ENCODE results near the gene FBXO38.

The FBXO38 gene, protein sequence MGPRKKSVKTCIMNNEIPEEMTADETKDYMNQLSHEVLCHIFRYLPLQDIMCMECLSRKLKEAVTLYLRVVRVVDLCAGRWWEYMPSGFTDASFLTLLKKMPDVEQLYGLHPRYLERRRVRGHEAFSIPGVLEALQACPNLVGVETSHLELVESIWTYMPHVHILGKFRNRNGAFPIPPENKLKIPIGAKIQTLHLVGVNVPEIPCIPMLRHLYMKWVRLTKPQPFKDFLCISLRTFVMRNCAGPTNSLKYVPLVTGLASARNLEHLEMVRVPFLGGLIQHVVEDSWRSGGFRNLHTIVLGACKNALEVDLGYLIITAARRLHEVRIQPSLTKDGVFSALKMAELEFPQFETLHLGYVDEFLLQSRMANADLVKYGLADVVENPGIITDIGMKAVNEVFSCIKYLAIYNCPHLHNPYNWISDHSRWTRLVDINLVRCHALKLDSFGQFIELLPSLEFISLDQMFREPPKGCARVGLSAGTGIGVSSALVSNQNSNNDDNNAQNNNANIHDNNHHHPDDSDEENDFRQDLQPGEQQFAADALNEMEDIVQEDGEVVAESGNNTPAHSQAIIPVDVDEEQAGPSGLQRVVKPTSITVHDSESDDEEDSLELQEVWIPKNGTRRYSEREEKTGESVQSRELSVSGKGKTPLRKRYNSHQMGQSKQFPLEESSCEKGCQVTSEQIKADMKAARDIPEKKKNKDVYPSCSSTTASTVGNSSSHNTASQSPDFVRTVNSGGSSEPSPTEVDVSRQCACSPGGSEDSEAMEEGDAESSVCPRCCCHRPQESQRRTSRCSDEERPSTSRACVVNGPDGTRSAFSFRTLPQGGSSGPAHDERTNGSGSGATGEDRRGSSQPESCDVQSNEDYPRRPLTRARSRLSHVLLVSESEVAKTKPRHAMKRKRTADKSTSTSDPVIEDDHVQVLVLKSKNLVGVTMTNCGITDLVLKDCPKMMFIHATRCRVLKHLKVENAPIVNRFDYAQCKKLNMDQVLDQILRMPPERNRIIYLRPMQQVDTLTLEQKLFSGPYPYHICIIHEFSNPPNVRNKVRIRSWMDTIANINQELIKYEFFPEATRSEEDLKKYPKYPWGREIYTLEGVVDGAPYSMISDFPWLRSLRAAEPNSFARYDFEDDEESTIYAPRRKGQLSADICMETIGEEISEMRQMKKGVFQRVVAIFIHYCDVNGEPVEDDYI

DNA sequence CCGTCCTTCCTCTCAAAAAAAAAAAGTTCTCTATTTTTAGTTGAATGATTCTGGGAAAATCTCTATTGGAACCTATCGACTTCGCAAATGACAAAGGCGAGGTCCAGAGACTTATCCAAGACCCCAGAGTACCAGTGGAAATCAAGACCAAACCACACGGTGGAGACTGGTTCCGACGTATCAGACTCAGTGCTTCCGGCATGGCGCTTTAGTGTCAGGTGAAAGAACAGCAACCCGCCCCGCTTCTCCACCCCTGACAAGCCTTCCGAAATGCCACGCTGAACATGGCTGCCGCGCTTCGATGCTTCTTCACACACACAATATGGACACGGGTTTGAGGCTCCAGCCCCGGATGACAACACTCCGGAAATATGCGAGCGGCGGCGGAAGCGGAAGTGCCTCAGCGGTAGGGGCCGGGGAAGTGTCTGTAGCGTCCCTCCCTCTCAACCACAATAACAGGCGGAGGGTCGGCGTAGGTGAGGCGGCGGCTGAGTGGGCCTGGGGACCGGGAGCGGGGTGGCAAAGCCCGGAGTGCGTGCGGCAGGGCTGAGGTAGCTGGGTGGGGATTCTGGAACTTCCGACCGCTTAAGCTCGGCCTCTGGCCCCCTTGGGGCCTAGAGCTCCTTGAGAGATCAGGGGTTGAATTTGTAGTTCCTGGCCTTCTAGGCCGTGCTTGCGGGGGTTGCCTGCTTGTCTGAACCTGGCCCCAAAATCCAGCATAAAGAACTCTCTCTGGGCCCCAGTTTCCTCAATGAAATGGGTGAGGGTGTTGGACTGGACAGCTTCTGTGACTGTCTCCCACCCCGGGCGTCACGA lies at the start of gene FBXO38:
TSS of gene FBXO38 (plus strand) at position 395 of the 816 bp plus-strand sequence. CDS start 10,819 bp downstream, outside the sequence.
- DNase-seq (ENCODE audit: low read depth), result peak; percentile 94

DNA sequence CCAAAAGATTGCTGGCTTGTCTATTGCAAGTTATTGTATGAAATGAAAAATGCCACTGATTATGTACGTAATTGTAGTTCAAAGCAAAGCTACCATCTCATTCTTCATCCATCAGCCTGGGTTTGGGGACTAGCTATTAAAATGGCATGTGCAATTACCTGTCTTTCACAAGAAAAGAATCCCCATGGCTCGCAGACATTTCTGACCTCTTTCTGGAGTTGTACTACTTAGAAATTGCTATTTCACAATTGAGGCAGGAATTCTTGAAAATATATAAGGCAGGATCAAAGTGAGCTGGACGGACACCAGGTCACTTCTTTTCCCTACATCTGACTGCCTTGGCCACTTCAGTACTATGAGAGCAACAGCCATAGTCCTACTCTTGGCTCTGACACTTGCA lies 48.5 kb upstream of the FBXO38 start, which contains the start of gene SPINK9:
TSS of gene SPINK9 (plus strand) at position 301 of the 400 bp plus-strand sequence. CDS start at position 356, 55 bp downstream.
- no peak for DNase-seq (ENCODE audit: low read depth)

DNA sequence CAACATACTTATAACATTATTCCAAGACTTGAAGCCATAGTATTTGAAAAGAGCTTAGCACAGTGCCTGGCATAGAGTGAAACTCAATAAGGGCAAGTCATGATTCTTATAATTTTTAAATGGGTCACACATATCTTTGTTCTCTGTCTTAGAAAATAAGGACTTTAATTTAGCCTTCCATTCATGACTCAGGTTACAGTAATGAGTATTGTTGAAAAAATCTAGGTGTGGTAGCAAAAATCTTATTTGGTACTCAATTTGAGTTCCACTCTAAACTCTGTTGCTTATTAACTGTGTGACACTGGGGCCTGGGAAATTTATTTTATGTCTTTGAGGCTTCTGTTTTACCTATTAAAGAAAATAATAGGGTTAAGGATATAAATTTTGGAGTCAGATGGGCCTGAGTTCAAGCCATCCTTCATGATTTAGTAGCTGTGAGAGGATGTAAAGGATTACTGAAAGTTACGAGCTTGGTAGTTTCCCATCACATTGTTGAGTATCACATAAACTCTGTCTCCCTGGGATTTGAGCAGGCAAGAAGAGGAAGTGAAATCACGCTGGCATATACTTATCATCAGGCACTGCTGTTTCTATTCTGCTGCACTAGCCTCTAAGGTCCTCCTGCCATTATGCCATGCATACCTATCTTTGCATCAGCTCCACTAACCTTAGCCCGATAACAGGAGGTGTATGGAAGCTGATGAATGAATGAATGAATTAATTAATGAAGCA lies 46.9 kb upstream of the FBXO38 start:
- no peak for DNase-seq (ENCODE audit: low read depth)

DNA sequence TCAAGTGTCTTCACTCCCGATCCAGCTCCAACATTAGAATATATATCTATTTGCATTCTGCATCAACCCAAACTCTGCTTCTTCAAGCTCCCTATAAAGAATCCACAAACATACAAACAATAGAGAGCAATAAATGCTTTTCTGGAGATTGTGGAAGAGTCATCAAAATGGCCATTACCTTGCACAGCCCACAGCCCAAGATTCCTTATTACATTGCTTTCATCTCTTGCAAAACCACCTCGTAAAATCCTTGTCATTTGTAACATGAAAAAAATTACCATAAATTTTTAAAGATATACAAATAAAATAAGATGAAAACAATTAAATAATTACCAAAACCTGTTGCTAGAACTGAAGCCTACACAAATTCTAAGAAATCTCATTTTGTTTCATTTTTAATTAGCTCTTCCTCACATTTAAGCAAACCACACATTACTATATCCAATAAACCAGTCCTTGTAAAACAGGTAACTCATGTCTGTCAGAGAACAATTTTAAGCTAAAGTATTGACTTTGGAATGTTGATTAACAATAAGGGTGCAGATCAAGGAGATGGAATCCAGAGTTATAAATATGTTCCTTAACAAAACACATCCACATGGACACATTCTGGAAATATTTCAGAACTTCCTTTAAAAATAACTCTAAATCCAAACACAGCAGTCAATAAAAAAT lies 41.2 kb upstream of the FBXO38 start:
- DNase-seq (ENCODE audit: low read depth), result no peak

DNA sequence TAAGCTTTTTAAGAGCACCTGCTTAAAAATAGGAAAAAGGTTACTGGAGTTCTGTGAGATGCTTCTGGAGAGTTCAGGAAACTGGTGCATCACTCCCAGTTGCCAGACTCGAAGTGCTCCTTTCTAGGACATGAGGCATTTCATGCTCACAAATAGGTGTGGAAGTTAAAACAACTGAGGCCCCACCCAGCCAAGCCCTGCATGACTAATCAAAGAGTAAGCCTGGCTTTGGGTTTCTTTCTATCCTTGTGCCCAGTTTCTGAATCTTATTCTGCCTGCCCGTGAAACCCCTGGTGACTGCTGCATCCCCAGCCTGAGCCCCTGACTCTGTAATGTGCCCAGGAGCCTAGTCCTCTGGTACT lies 40.7 kb upstream of the FBXO38 start:
- DNase-seq (ENCODE audit: low read depth), result no peak

DNA sequence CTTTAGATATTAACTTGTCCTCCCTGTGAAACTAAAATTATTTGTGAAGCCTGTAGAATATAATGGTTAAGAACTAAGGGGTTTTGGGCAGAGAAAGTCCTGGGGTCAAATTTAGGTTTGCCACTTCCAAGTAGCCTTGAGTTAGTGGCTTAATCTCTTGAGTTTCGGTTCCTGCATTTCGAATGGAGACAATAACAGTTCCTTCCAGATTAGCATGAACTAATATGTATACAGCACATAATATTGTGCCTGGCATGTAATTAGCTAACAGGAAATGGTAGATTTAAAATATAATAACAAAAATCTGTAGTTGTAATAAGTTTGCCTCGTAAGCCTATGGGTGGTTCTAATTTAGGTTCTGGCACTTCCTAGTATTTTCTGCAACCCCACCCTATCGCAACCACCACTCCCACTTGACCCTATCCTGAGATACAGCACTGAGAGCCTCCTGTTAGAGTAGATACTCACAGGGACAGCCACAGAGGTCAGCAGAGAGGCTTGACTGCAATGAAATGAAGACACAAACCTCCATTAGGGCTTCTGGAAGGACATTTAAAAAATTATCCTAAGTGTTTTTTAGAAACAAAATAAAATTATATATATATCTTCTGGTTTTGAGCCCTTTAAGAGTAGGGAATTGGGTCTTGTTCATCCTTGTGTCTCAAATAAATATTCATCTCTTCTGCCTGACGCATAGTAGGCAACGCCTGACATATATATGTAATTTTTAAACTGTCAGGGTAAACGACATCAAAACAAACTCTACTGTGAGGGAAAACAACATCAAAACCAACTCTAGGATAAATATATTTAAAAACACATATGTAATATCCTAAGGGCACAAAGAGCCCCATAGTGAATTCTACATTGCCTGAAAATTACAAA lies 39.9 kb upstream of the FBXO38 start:
- DNase-seq (ENCODE audit: low read depth), result no peak

DNA sequence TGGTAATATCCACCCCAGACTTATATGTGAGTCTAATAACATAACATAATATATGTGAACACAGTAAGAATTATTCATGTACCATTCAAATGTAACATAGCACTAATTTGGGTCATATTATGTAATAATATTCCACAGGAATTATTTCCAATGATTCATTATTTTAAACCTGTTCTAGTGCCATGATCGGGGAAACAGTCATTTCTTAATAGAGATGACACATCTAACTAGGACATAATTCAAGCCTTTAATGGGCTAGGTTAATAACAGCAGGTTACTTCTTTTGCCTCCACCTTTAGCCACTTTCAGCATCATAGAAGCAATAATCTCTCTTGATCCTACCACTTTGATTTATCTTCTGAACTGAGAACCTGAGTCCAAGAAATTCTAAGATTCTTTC lies 36.1 kb upstream of the FBXO38 start:
- no peak for DNase-seq (ENCODE audit: low read depth)

DNA sequence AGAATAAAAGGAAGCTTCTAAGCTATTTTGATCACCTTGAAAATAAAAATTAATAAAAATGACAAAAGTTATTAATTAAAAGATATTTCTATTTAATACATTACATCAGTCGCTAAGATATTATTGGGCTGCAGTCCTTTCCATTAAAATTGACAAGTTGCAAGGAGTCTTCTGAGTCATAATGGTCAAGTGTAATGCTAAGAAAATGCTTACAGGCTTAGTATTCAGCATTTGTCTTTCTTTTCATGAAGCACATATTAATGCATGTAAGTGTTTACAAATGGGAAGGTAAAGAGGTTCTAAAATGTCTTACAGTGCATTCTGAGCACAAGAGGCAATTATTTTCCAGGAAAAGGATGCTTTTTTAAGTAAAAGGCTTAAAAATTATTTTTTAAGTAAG lies 31.1 kb upstream of the FBXO38 start:
- no peak for DNase-seq (ENCODE audit: low read depth)

DNA sequence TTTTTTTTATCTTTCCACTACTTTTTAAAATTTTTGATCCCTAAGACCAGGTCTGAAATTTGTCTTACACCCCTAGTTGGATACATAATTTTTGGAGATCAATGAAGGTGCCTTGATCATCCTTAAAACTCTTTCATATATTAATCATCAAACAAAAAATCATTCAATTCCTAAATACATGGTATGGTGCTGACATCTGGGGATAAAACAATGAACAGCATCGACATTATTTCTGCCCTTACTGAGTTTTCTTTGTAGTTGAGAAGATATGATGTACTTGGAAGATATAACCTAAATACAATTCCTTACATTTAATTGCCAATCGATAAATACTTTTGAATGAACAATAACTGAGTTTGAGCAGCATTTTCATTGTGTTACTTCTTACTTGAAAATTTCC lies 30.1 kb upstream of the FBXO38 start:
- no peak for DNase-seq (ENCODE audit: low read depth)

DNA sequence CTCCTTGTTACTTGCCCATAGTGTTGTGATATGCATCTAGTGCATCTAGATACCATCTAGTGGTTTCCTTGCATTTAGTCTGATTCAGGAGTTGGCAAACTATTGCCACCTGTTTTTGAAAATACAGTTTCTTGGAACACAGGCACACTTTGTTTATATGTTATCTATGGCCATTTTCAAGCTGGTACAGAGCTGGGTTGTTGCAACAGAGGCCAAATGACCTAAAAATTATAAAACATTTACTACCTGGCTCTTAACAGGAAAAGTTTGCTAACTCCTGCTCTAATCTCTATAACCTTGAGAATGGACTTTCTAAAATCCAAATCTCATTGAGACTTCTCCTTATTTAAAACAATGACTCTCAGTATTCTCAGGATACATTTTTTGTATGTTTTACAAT lies 19.4 kb upstream of the FBXO38 start:
- DNase-seq (ENCODE audit: low read depth), result no peak

DNA sequence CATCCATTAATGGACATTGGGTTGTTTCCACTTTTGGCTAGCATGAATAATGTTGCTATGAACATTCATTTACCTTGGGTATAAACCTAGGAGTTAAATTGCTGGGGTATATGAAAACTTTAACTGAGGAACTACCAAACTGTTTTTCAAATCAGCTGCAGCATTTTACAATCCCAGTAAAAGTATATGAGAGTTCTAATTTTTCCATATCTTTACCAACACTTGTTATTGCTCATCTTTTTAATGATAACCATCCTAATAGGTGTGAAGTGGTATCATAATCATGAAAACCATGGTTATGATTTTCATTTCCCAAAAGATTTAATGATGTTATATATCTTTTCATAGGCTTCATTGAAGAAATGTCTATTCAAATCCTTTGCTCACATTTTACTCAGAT lies 15.5 kb upstream of the FBXO38 start:
- DNase-seq (ENCODE audit: low read depth), result no peak

DNA sequence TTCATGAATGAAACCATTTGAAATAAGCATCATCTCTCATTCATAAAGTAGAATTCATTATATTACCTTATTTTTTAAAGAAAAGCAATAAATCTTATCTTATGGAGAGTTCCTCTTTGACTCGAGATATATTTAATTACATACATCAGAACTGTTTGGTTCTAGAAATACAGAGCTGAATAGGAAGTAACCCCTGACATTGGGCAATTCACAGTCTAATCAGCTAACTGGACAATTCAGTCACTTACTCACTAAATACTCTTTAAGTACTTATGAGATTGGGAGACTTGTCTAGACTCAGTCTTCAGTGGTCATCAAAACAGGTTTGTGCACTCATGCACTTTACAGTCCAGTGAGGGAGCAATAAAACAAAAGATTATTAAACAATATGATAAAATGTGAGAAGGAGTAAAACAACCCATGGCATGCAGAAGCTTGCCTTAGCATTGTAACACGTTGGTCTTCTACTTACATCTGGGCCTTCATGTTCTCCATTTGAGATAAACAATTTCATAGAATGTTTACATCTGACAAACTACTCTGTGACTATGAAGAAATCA lies 11.5 kb upstream of the FBXO38 start:
- DNase-seq (ENCODE audit: low read depth), result no peak

DNA sequence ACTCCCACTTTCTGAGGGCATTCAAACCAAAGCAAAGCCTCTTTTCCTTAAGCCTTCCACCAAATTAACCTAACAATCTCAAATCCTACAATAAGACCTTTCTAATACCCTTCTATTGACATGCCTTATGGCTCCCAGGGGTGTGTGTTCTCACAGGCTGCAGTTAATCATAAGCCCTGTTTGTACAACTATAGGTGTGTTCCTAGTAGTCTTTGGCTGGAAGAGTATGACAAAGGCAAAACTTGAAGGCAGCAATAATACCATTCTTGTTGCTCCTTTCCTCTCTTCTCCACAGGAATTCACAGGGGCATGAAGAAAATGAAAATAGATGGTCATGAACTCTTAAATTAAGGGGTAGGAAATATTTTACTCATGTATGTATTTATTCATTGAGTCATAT lies 10.9 kb upstream of the FBXO38 start:
- no peak for DNase-seq (ENCODE audit: low read depth)

DNA sequence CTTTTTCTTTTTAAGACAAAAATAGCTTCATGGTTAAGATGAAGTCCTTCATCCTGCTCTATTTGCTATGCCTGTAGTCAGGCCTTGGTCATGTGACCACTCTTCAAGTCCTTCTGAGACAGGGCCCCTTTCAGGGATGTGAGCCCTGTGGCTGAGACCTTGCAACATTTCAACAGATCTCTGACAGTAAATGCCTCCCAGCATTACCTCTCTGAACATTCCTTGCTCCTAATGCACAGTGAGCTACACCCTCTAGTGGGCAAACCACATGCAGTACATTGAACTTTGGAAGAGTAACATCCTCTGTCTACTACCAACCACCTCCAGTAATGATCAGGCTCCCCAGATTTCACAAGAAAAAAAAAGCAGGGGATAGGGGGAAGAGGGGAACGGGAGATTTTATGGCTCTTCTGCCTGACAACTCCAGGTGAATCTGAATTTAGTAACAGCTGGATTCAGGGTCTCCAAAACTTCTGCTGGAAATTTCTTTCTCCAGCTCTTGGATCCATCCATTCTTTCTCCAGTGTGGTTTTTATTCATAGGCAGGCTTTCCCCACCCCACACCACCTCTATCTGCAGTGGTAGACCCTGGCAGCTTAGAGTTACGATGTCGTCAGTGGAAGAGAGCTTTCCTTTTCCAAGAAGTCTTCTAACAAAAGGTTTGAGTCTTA lies 8.9 kb upstream of the FBXO38 start:
- peak; percentile 37 for DNase-seq (ENCODE audit: low read depth)

DNA sequence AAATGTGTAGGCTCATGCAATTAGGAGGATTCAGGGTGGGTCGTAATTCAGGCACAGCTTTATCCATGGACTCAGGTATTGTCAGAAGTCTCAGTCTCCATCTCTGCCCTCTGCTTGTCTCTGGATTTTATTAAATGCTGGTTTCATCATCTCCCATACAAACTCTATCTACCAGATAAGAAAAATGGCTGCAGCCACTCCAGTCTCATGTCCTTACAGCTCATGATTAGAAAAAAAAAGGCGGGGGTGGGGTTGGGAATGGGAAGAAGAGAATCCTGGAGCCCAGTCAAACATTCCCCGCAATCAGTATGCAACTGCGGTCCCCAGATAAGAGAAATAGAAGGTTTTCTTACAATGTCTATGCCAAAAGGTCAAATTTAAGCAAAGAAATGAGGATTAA lies 7.6 kb upstream of the FBXO38 start:
- no peak for DNase-seq (ENCODE audit: low read depth)

DNA sequence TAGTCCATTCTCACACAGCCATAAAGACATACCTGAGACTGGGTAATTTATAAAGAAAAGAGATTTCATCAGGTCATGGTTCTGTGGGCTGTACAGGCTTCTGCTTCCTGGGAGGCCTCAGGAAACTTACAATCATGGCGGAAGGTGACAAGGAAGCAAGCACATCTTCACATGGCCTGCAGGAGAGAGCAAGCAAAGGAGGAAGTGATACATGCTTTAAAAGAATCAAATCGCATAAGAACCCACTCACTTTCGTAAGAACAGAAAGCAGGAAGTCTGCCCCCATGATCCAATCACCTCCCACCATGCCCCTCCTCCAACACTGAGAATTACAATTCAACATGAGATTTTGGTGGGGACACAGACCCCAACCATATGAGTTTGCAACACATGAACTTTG lies 5.1 kb upstream of the FBXO38 start:
- DNase-seq (ENCODE audit: low read depth), result no peak

DNA sequence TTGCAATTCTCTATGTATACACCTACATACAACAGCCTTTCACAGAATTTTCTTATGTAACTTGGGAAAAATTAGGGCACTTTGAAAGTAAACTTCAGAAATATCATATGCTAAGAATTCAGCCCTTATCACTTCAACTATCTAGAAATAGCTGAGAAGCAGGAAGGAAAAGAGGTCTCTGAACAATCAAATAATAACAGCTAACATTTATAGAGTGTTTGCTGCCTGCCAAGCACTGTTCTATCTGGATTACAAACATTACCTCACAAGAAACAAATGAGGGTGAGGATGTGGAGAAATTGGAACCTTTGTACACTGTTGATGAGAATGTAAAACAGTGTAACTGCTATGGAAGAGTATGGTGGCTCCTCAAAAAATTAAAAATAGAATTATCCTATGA lies 4.4 kb upstream of the FBXO38 start:
- no peak for DNase-seq (ENCODE audit: low read depth)

DNA sequence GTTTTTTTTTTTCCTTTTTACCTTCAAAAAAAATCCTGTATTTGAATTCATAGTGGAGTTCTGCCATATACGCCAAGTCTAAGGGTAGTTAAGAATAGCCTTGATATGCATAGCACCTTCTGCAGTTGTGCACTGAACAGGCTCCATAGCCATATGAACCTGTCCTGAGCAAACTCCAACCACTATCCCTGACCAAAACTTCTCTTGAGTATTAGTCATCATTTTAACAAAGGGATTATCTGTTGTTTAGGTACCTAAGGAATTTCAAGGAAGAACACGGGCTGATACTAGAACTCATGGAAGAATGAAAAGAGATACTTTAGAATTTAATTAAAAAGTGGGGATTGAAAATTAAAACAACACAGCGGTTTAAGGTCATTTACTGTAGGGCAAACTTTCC lies 1.9 kb upstream of the FBXO38 start:
- no peak for DNase-seq (ENCODE audit: low read depth)

All from stromal cell of bone marrow (primary cell).